ENCODE results near the gene CD226.

GRCh38 chr18:69840445-69840844 is 107.2 kb downstream of the CD226 start:
- TF ChIP-seq CTCF (IDR thresholded peaks at IDR 0.05), result no peak
- TF ChIP-seq ZFX (IDR thresholded peaks at IDR 0.05; ENCODE audit: borderline replicate concordance), result no peak

Measured in 22Rv1 (cell line).